Measurements from ENCODE around the gene CABCOCO1. TPM values are rescaled to one million over a fixed set of nuclear protein-coding genes. Genes with fewer than 3 reads are reported as not detected.

CABCOCO1 gene
- total RNA-seq, 1 experiment from 2014 or later = not detected

GRCh38 chr10:61628875-61629513, 33.7 kb upstream of the CABCOCO1 start:
- Mint-ChIP-seq H3K4me3 (ENCODE audit: unreplicated experiment) (peak overlapping the region; percentile 51), H3K27ac (ENCODE audit: low read depth, unreplicated experiment) (peak overlapping the region; percentile 90), H3K36me3 (ENCODE audit: insufficient read depth, unreplicated experiment) (no peaks in the 10 kb centered on the region), H3K27me3 (ENCODE audit: insufficient read depth, unreplicated experiment) (no peaks in the 10 kb centered on the region), H3K4me1 (ENCODE audit: insufficient read depth, unreplicated experiment) (peaks cover 37% of the 10 kb centered on the region), H3K9me3 (ENCODE audit: unreplicated experiment) (no peaks in the 10 kb centered on the region)
- intact Hi-C loops (cut with micrococcal nuclease) = loop anchor here (5.0 kb wide), 1 partner anchor 273 kb away; the partner anchor contains the start of gene ARID5B
- no peak for TF ChIP-seq CTCF (IDR thresholded peaks at IDR 0.05; ENCODE audit: unreplicated experiment)
- CTCF ChIA-PET = interaction anchor here (0.5 to 1.6 kb wide), 8 partner anchors 13 to 274 kb away, joined by 3 to 7 read pairs (median 3); no protein-coding TSS in a partner anchor
- BruUV-seq (replicated peaks) = no TSS peak
- DNase-seq (ENCODE audit: unreplicated experiment) = peak; percentile 90
- POLR2A ChIA-PET = interaction anchor here (0.5 to 2.8 kb wide), 21 partner anchors 10 to 363 kb away, joined by 3 to 15 read pairs (median 4); no protein-coding TSS in a partner anchor

GRCh38 chr10:61629576-61629975, 33.2 kb upstream of the CABCOCO1 start:
- H3K9me3 Mint-ChIP-seq (ENCODE audit: unreplicated experiment) = no peaks in the 10 kb centered on the region
- ChIA-PET CTCF (interaction anchor here (0.5 to 1.0 kb wide), 4 partner anchors 14 to 273 kb away, joined by 3 to 7 read pairs (median 4); no protein-coding TSS in a partner anchor), POLR2A (interaction anchor here (0.5 to 2.8 kb wide), 14 partner anchors 9 to 269 kb away, joined by 3 to 15 read pairs (median 4); no protein-coding TSS in a partner anchor)
- H3K36me3 Mint-ChIP-seq (ENCODE audit: insufficient read depth, unreplicated experiment) = no peaks in the 10 kb centered on the region
- peaks cover 42% of the 10 kb centered on the region for H3K4me1 Mint-ChIP-seq (ENCODE audit: insufficient read depth, unreplicated experiment)
- H3K4me3 Mint-ChIP-seq (ENCODE audit: unreplicated experiment) = no peak overlapping the region
- H3K27ac Mint-ChIP-seq (ENCODE audit: low read depth, unreplicated experiment) = peak overlapping the region; percentile 90
- no peak for TF ChIP-seq CTCF (IDR thresholded peaks at IDR 0.05; ENCODE audit: unreplicated experiment)
- DNase-seq (ENCODE audit: unreplicated experiment) = no peak
- intact Hi-C loops (cut with micrococcal nuclease) = loop anchor here (5.0 kb wide), 1 partner anchor 273 kb away; the partner anchor contains the start of gene ARID5B
- H3K27me3 Mint-ChIP-seq (ENCODE audit: insufficient read depth, unreplicated experiment) = no peaks in the 10 kb centered on the region
- no TSS peak for BruUV-seq (replicated peaks)

GRCh38 chr10:61632057-61632670, 30.6 kb upstream of the CABCOCO1 start:
- H3K4me1 Mint-ChIP-seq (ENCODE audit: insufficient read depth, unreplicated experiment) = peaks cover 55% of the 10 kb centered on the region
- H3K27ac Mint-ChIP-seq (ENCODE audit: low read depth, unreplicated experiment) = peak overlapping the region; percentile 16
- intact Hi-C loops (cut with micrococcal nuclease) = no loop called here
- DNase-seq (ENCODE audit: unreplicated experiment) = peak; percentile 50
- no TSS peak for BruUV-seq (replicated peaks)
- H3K27me3 Mint-ChIP-seq (ENCODE audit: insufficient read depth, unreplicated experiment) = no peaks in the 10 kb centered on the region
- ChIA-PET CTCF (interaction anchor here (0.6 to 1.1 kb wide), 10 partner anchors 16 to 440 kb away, joined by 3 to 5 read pairs (median 3); no protein-coding TSS in a partner anchor), POLR2A (interaction anchor here (0.5 to 3.1 kb wide), 15 partner anchors 11 to 619 kb away, joined by 3 to 16 read pairs (median 5); partner anchors contain the start of gene ARID5B)
- H3K36me3 Mint-ChIP-seq (ENCODE audit: insufficient read depth, unreplicated experiment) = no peaks in the 10 kb centered on the region
- no peak overlapping the region for H3K4me3 Mint-ChIP-seq (ENCODE audit: unreplicated experiment)
- no peak for TF ChIP-seq CTCF (IDR thresholded peaks at IDR 0.05; ENCODE audit: unreplicated experiment)
- H3K9me3 Mint-ChIP-seq (ENCODE audit: unreplicated experiment) = no peaks in the 10 kb centered on the region

GRCh38 chr10:61633665-61634064, 29.1 kb upstream of the CABCOCO1 start:
- intact Hi-C loops (cut with micrococcal nuclease) = no loop called here
- Mint-ChIP-seq H3K36me3 (ENCODE audit: insufficient read depth, unreplicated experiment) (no peaks in the 10 kb centered on the region), H3K27ac (ENCODE audit: low read depth, unreplicated experiment) (peak overlapping the region; percentile 83), H3K9me3 (ENCODE audit: unreplicated experiment) (no peaks in the 10 kb centered on the region), H3K4me3 (ENCODE audit: unreplicated experiment) (peak overlapping the region; percentile 16), H3K27me3 (ENCODE audit: insufficient read depth, unreplicated experiment) (no peaks in the 10 kb centered on the region), H3K4me1 (ENCODE audit: insufficient read depth, unreplicated experiment) (peaks cover 44% of the 10 kb centered on the region)
- no TSS peak for BruUV-seq (replicated peaks)
- POLR2A ChIA-PET = interaction anchor here (0.7 to 3.8 kb wide), 13 partner anchors 8 to 416 kb away, joined by 3 to 19 read pairs (median 5); partner anchors contain the start of gene ARID5B
- TF ChIP-seq CTCF (IDR thresholded peaks at IDR 0.05; ENCODE audit: unreplicated experiment) = no peak
- DNase-seq (ENCODE audit: unreplicated experiment) = peak; percentile 68
- CTCF ChIA-PET = interaction anchor here (1.0 kb wide), 1 partner anchor 9 kb away, joined by 3 read pairs; no protein-coding TSS in a partner anchor
